GM21737 (cell line): ENCODE results near the gene PPP1CC.
"Not testable (repeated sequence)": the region's sequence is repeated elsewhere in the genome, so short reads cannot be mapped to it uniquely, and the experiment has no call there.

Experiments
- ATAC-seq: cut with Tn5 transposase; IDR thresholded peaks from one replicate; pipeline ENCODE4 v1.9.1; 2021; ENCODE audit warnings: mild to moderate bottlenecking, moderate library complexity; ENCODE audit not compliant: unreplicated experiment

Gene PPP1CC

DNA sequence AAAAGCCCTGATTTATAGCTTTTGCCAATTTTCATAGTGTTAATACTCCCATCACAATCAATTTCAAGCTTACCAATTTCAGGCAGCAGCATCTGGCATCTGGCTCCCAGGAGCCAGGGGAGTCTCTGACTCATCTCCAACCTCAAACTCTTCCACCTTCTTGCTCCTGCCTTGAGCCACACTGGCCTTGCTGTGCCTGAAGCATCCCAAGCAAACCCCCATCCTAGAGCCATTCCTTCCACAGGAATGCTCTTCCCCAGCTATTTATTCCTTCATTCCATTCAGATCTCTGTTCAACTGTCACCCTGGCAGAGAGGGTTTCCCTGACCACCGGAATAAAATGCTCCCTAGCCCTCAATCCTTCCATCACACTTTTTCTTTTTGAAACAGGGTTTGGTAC, 13.9 kb upstream of the PPP1CC start:
- ATAC-seq = no peak

DNA sequence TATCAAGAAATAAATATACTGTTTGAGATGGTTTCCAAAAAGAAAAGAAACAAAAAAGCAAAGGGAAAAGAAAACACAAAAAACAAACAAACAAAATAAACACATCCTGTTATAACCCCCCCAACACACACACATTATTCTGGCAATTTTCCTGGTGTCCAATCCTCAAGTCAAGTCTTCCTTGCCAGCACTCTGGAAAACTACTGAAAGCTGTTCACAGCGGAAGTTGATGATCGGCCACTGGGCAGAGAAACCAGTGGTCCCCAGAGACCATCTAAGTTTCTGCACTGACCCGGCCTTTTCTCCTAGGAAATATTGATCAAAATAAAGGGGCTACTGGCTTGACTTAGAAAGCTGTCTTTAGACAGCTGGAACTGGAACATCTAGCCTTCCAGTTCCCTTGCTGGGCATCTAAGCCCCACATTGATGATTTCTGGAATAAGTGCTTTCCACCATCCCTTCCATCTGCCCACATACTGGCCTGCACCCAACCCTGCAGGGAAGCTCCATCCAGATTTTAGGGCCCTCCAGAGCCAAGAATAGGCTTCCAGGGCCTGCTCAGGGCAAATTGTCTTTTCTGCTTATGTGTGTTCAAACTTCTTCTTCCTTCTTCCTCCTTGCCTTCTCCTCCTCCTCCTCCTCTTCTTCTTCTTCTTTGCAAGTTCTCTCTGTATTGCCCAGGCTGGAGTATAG, 11.6 kb upstream of the PPP1CC start:
- no peak for ATAC-seq

- ATAC-seq = no peak
These were observed 8.2 kb upstream of the PPP1CC start for GRCh38 chr12:110750784-110751461.

DNA sequence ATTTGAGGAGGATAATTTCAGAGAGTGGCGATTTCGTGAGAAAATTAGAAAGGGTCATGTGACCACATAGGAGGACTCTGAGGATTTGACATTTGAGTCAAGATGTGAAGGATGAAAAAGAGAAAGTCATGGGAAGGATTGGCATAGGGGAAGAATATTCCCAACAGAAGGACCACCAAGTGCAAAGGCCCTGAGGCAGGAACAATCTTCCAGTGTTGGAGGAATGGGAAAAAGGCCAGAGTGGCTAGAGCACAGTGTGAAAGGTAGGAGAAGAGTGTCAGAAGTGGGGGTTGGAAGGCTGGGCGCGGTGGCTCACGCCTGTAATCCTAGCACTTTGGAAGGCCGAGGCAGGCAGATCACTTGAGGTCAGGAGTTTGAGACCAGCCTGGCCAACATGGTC, 3.9 kb upstream of the PPP1CC start:
- no peak for ATAC-seq

DNA sequence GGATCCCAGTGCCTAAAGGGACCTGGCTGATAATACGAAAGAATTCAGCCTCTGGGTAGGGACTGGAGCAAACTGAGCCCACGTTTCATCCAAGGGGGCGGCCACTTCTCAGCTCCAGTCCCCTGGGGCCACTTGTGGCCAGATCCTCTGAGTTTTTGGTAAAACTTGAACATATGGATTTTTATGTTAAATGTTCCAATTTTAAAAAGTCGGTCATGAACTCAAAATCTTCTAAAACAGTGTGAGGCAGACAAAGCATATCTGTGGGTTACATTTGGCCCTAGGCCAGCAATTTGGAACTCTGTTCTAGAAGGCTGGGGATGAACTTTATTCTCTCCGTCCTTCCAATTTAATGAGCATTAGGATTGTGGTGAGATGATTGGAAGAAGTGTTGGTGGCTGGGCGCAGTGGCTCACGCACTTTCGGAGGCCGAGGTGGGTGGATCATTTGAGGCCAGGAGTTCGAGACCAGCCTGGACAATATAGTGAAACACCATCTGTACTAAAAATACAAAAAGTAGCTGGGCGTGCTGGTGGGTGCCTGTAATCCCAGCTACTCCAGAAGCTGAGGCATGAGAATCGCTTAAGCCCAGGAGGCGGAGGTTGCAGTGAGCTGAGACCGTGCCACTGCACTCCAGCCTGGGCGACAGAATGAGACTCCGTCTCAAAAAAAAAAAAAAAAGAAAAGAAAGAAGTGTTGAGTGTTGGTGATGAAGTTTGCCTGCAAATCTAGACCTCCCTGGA, 3.0 kb upstream of the PPP1CC start:
- no peak for ATAC-seq

GRCh38 chr12:110744601-110745264, 2.0 kb upstream of the PPP1CC start:
- no peak for ATAC-seq

GRCh38 chr12:110744151-110744571, 1.5 kb upstream of the PPP1CC start:
- no peak for ATAC-seq

DNA sequence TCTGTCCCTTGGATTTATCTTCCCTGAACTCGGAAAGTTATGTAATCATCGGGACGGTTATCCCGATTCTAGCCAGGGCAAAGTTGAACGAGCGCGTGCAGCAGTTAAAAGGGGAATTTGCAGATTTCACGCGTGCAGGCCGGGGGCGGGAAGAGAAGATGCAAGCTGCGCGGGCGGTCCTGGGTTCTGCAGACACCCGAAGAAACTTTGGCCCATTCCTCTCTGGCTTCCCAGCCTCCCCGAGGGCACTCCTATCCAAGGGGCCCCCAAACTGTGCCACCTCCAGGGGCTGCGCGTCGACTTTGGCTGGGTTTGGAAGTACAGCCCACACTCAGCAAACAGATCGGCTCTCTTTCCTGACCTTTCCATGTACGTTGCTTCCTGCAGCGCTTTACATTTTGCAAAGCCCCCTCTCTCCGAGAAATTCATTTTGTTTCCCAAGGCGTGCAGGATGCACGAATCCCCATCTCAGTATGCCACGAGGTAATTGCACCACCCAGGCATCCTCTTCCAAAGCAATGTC, 941 bp upstream of the PPP1CC start:
- ATAC-seq = no peak

- ATAC-seq = peak; percentile 14
These were observed 484 bp downstream of the PPP1CC start for GRCh38 chr12:110742096-110742717.

GRCh38 chr12:110741341-110742095, 1.2 kb downstream of the PPP1CC start:
- ATAC-seq = no peak

DNA sequence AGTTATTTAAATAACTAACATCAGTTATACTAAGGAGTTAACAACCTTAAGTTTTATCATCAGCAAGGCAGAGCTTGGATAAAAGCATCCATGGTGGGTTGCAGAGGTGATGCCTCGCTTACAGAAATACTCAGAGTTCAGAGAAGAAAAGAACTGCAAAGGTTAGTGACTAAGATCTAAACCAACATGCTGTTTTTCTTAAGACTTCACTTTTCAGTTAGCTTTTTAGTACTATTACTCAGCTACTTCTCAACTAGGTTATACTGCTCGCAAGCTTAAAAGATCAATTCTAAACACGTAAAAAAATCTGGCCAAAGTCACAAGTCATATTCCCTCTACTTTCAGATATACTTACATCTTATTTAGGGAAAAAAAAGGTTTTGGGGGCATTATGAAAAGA, 2.8 kb downstream of the PPP1CC start:
- ATAC-seq = no peak

GRCh38 chr12:110739488-110739887, 3.2 kb downstream of the PPP1CC start:
- ATAC-seq = no peak

- no peak for ATAC-seq
These were observed 5.2 kb downstream of the PPP1CC start for GRCh38 chr12:110737532-110737931.

GRCh38 chr12:110737016-110737415, 5.7 kb downstream of the PPP1CC start:
- ATAC-seq = not testable (repeated sequence)

DNA sequence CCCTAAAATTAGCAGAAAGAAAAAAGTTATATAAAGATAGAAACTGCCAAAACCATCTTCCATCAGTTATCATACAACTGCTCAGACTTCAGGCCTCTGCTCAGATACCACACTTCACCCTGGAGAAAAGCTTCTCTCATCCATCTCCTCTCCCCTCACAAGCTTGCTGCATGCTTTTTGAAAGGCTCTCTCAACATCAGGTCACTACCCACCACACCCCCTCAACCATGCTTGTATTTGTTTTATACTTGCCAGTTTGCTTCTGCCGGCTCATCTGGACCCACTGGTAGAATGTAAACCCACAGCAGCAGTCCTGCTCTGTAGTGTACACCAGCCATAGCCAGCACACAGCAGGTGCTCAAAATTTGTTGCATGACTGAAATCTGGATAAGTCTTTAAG, 8.8 kb downstream of the PPP1CC start:
- no peak for ATAC-seq

DNA sequence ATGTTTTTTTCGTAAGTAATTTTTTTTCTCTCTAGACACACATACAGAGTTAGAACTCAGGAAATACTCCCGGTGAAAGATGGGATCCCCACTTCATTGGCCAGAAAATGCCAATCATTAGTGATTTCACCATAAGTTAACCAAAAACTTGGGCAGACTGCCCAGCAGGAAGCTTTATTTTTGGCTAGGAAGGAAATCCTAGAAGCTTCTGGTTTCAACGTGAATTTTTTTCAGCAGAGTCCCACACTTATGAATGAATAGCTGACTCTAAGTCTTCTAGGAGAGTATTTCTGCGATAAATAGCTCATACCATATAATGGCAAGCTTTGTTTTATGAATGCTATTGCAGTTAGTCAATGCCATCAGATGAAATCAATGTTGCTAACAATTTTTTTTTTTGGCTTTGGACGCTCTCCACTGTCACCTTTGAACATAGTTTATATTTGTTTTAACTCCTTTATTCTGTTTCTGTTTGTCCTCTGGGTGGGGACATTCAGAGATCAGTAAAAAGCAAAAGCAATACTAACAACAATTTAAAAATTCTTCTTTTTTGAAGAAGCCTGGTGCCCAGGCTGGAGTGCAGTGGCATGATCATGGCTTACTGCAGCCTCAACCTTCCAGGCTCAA, 9.5 kb downstream of the PPP1CC start:
- no peak for ATAC-seq

DNA sequence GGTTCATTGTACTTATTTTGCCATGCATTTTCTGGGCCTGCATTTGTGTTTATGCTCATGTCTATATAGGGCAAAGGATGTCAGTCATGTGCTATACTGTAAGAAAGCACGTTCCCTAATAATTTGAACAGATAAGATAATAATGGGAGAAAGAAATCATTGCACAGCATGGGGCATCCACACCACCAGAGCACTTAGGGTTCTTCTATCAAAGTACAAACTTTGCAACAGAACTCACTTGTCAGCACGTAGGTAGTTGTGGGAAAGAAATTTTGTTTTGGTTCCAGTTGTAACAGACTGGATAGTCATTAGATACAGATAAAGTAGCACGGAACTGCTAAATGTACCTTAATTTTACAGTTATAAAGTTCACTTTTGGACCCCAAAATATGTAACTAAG, 10.1 kb downstream of the PPP1CC start:
- no peak for ATAC-seq

GRCh38 chr12:110731479-110731878, 11.2 kb downstream of the PPP1CC start:
- ATAC-seq = no peak

GRCh38 chr12:110728628-110729027, 14.1 kb downstream of the PPP1CC start:
- no peak for ATAC-seq
